ENCODE data around the gene TEX36.
"Not testable (repeated sequence)": the region's sequence is repeated elsewhere in the genome, so short reads cannot be mapped to it uniquely, and the experiment has no call there.

Gene TEX36

GRCh38 chr10:125662584-125662983, 20.4 kb downstream of the TEX36 start:
- peaks cover 5% of the 10 kb centered on the region for H3K9me3 Mint-ChIP-seq (ENCODE audit: low read depth)
- H3K36me3 Mint-ChIP-seq, result no peaks in the 10 kb centered on the region
- H3K27me3 Mint-ChIP-seq, result peaks cover 7% of the 10 kb centered on the region
- H3K4me1 Mint-ChIP-seq (ENCODE audit: low read depth), result no peaks in the 10 kb centered on the region
- H3K4me3 Mint-ChIP-seq, result no peak overlapping the region
- H3K27ac Mint-ChIP-seq, result no peak overlapping the region

GRCh38 chr10:125661941-125662515, 20.9 kb downstream of the TEX36 start:
- H3K27me3 Mint-ChIP-seq, result peaks cover 11% of the 10 kb centered on the region
- H3K4me1 Mint-ChIP-seq (ENCODE audit: low read depth), result no peaks in the 10 kb centered on the region
- H3K36me3 Mint-ChIP-seq, result no peaks in the 10 kb centered on the region
- H3K27ac Mint-ChIP-seq, result no peak overlapping the region
- no peak overlapping the region for H3K4me3 Mint-ChIP-seq
- H3K9me3 Mint-ChIP-seq (ENCODE audit: low read depth), result peaks cover 5% of the 10 kb centered on the region

DNA sequence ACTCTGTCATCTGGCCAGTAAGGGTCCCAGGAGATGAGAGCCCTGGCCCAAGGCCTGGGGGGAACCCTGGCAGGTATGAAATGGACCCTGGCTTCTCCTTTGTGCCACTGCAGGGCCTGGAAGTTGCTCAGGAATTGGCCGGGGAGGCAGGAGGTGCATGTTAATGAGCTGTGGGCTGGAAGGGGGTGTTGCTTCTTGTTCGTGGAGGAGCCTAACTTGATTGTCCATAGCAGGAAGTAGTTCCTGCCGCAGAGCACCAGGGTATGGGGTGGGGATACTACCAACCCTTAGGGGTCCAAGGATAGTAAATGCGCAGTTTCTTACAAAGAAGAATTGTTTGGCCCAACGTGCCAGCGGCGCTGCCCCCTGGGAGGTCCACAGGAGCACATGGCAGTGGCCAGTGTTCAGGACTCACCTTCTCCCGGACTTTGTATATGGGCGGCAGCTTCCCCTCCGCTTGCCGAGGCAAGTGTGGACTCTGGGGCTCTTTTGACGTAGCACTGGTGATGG, 21.5 kb downstream of the TEX36 start:
- H3K27ac Mint-ChIP-seq, result no peak overlapping the region
- H3K27me3 Mint-ChIP-seq, result peaks cover 10% of the 10 kb centered on the region
- no peaks in the 10 kb centered on the region for H3K36me3 Mint-ChIP-seq
- H3K4me3 Mint-ChIP-seq, result no peak overlapping the region
- no peaks in the 10 kb centered on the region for H3K4me1 Mint-ChIP-seq (ENCODE audit: low read depth)
- peaks cover 5% of the 10 kb centered on the region for H3K9me3 Mint-ChIP-seq (ENCODE audit: low read depth)

GRCh38 chr10:125659071-125659470, 23.9 kb downstream of the TEX36 start:
- H3K27ac Mint-ChIP-seq, result no peak overlapping the region

GRCh38 chr10:125656523-125656922, 26.4 kb downstream of the TEX36 start:
- no peaks in the 10 kb centered on the region for H3K9me3 Mint-ChIP-seq (ENCODE audit: low read depth)
- H3K27me3 Mint-ChIP-seq, result peaks cover 6% of the 10 kb centered on the region
- no peak overlapping the region for H3K4me3 Mint-ChIP-seq
- no peaks in the 10 kb centered on the region for H3K4me1 Mint-ChIP-seq (ENCODE audit: low read depth)
- H3K36me3 Mint-ChIP-seq, result no peaks in the 10 kb centered on the region
- H3K27ac Mint-ChIP-seq, result no peak overlapping the region

More at GRCh38 chr10:125659071-125659470, 23.9 kb downstream of the TEX36 start:
- Mint-ChIP-seq H3K4me1 (ENCODE audit: low read depth) (no peaks in the 10 kb centered on the region), H3K36me3 (no peaks in the 10 kb centered on the region), H3K27me3 (peaks cover 6% of the 10 kb centered on the region), H3K9me3 (ENCODE audit: low read depth) (no peaks in the 10 kb centered on the region), H3K4me3 (no peak overlapping the region)

- H3K4me1 Mint-ChIP-seq (ENCODE audit: low read depth); H3K27ac Mint-ChIP-seq; H3K4me3 Mint-ChIP-seq; H3K9me3 Mint-ChIP-seq (ENCODE audit: low read depth); H3K36me3 Mint-ChIP-seq; H3K27me3 Mint-ChIP-seq: not testable (repeated sequence)
These were observed 29.9 kb downstream of the TEX36 start for GRCh38 chr10:125653113-125653512.

DNA sequence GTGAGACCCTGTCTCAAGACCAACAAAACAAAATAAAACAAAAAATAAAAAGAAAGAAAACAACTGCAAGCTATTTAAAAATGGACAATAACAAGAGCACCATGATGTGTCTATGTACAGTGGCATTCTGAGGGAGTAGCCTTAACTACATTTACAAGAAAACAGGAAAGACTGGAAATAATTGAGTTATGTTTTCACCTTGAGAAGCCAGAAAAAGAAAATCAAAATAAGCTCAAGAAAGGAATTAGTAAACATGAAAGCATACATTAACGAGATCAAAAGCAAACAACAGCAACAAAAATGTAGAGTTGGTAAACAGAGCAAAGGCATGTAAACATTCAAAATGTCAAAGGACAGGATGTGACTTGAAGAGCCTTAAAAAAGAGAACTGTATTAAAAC, 36.7 kb downstream of the TEX36 start:
- H3K4me1 Mint-ChIP-seq (ENCODE audit: low read depth), result no peaks in the 10 kb centered on the region
- H3K36me3 Mint-ChIP-seq, result no peaks in the 10 kb centered on the region
- H3K4me3 Mint-ChIP-seq, result no peak overlapping the region
- no peak overlapping the region for H3K27ac Mint-ChIP-seq
- H3K9me3 Mint-ChIP-seq (ENCODE audit: low read depth), result peaks cover 3% of the 10 kb centered on the region
- peaks cover 14% of the 10 kb centered on the region for H3K27me3 Mint-ChIP-seq

GRCh38 chr10:125641398-125641797, 41.6 kb downstream of the TEX36 start:
- Mint-ChIP-seq H3K27me3 (peaks cover 17% of the 10 kb centered on the region), H3K4me3 (no peak overlapping the region), H3K9me3 (ENCODE audit: low read depth) (no peaks in the 10 kb centered on the region), H3K27ac (no peak overlapping the region), H3K4me1 (ENCODE audit: low read depth) (no peaks in the 10 kb centered on the region), H3K36me3 (no peaks in the 10 kb centered on the region)

GRCh38 chr10:125640653-125641052, 42.3 kb downstream of the TEX36 start:
- H3K4me3 Mint-ChIP-seq, result no peak overlapping the region
- no peak overlapping the region for H3K27ac Mint-ChIP-seq
- peaks cover 15% of the 10 kb centered on the region for H3K27me3 Mint-ChIP-seq
- H3K4me1 Mint-ChIP-seq (ENCODE audit: low read depth), result no peaks in the 10 kb centered on the region
- H3K9me3 Mint-ChIP-seq (ENCODE audit: low read depth), result no peaks in the 10 kb centered on the region
- no peaks in the 10 kb centered on the region for H3K36me3 Mint-ChIP-seq

DNA sequence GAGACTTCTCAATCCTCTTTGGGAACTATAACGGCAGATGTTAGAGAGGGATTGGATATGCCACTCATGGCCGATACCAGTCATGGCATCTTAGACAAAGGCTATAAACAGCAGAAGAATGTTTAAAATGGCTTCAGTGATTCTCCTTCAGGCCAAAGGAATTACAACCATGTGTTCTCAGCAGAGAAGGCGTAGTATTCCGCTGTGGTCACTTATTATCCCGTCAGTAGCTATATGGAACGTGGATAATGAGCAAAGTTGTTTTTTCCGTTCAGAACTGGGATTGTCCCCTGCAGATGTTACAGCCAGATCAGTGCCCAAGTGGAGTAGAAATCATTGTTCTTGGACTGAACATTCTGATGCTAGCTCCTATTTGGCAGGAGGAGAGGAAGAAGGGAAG, 43.1 kb downstream of the TEX36 start:
- Mint-ChIP-seq H3K36me3 (no peaks in the 10 kb centered on the region), H3K27ac (no peak overlapping the region), H3K4me3 (no peak overlapping the region), H3K4me1 (ENCODE audit: low read depth) (no peaks in the 10 kb centered on the region), H3K27me3 (peaks cover 15% of the 10 kb centered on the region), H3K9me3 (ENCODE audit: low read depth) (no peaks in the 10 kb centered on the region)

DNA sequence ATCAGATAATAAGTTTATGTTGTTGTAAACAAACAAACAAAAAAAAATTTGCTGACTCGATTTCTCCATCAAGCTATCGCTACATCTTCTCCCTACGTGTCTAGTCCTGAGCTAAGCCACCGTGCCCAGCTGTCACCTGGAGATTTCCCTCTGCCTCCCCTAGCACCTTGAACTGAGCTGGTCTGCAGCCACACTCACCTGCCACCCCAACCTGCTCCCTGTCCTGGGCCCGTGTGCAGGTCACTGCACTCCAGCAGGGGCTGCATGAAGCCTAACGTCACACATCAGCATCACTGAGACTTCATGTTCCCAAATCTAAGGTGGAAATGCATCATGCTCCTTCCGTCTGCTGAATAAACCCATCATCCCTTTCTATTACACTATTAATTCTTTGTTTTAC, 44.4 kb downstream of the TEX36 start:
- H3K36me3 Mint-ChIP-seq, result no peaks in the 10 kb centered on the region
- H3K4me3 Mint-ChIP-seq, result no peak overlapping the region

DNA sequence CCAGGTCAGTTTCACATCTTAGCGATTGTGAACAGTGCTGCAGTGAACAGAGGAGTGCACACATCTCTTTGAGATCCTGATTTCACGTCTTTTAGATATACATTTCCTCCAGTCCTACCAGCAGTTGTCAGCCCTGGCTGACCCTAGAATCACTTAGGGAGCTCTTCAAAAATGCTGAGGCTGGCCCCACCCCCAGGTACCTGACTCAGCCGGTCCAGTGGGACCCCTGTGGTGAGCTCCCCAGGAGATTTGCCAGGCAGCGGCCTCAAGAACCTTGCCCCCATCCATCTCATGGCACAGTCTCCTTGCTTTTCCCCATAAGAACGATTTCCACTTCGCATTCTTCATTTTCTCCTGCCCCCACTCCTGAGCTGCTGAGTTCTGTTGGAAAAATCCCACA, 45.5 kb downstream of the TEX36 start:
- H3K4me1 Mint-ChIP-seq (ENCODE audit: low read depth), result no peaks in the 10 kb centered on the region
- H3K27ac Mint-ChIP-seq, result no peak overlapping the region
- H3K4me3 Mint-ChIP-seq, result no peak overlapping the region
- no peaks in the 10 kb centered on the region for H3K9me3 Mint-ChIP-seq (ENCODE audit: low read depth)
- H3K27me3 Mint-ChIP-seq, result peaks cover 10% of the 10 kb centered on the region
- no peaks in the 10 kb centered on the region for H3K36me3 Mint-ChIP-seq

More for the DNA sequence above, 44.4 kb downstream of the TEX36 start:
- H3K9me3 Mint-ChIP-seq (ENCODE audit: low read depth), result no peaks in the 10 kb centered on the region
- no peaks in the 10 kb centered on the region for H3K4me1 Mint-ChIP-seq (ENCODE audit: low read depth)
- peaks cover 12% of the 10 kb centered on the region for H3K27me3 Mint-ChIP-seq
- no peak overlapping the region for H3K27ac Mint-ChIP-seq

- no peak overlapping the region for H3K4me3 Mint-ChIP-seq
- peaks cover 11% of the 10 kb centered on the region for H3K27me3 Mint-ChIP-seq
- H3K9me3 Mint-ChIP-seq (ENCODE audit: low read depth), result no peaks in the 10 kb centered on the region
- H3K4me1 Mint-ChIP-seq (ENCODE audit: low read depth), result no peaks in the 10 kb centered on the region
- no peak overlapping the region for H3K27ac Mint-ChIP-seq
- H3K36me3 Mint-ChIP-seq, result no peaks in the 10 kb centered on the region
These were observed 48.4 kb downstream of the TEX36 start for GRCh38 chr10:125634606-125635005.

- no peaks in the 10 kb centered on the region for H3K36me3 Mint-ChIP-seq
- H3K4me1 Mint-ChIP-seq (ENCODE audit: low read depth), result no peaks in the 10 kb centered on the region
- H3K27me3 Mint-ChIP-seq, result peaks cover 7% of the 10 kb centered on the region
- no peak overlapping the region for H3K27ac Mint-ChIP-seq
- H3K4me3 Mint-ChIP-seq, result no peak overlapping the region
- no peaks in the 10 kb centered on the region for H3K9me3 Mint-ChIP-seq (ENCODE audit: low read depth)
These were observed 49.4 kb downstream of the TEX36 start for GRCh38 chr10:125633517-125633999.

DNA sequence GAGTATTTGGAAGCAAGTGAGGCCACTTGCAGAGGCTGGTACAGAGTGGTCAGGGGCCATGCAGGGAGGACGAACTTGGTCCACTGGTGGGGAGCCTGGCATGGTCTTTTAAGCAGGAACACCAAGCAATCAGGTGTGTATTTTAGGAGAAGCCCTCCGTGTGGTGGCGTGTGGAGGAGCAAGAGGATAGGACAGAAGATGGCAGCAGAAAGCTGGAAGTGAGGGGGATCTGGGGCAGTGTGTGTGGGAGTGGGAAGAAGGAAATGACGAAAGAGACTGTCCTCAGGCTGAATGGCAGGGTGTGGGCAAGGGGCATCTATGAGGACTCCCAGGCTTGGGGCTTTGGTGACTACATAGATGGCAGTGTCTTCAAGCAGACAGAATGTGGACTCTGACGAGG, 51.2 kb downstream of the TEX36 start:
- no peaks in the 10 kb centered on the region for H3K9me3 Mint-ChIP-seq (ENCODE audit: low read depth)
- no peaks in the 10 kb centered on the region for H3K36me3 Mint-ChIP-seq
- H3K4me1 Mint-ChIP-seq (ENCODE audit: low read depth), result no peaks in the 10 kb centered on the region

DNA sequence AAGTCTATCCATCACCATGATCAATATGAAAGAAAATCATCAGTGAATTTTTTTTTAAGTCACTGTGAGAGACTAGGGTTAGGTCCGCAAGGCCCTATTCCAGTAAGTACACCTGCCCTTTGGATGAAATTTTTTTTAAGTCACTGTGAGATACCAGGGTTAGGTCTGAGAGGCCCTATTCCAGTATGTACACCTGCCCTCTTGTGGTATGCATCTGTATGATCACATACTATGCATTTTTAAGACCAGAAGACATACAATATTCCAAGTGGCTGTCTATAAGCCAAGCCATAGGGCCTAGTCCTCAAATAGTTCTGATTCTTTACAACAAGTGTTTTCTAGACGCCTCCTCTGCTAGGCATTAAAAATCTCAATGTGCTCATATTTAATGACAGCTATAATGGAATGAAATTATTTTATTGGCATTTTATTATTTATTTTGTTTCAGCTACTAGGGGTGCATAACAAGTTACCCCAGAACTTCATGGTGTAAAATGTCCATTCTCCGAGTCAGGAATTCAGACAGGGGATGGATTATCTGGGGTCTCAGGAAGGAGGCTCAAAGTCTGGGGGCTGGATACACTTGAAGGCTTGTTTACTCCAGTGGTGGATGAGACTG, 53.1 kb downstream of the TEX36 start:
- H3K27me3 Mint-ChIP-seq, result peaks cover 10% of the 10 kb centered on the region

More for the DNA sequence above, 51.2 kb downstream of the TEX36 start:
- Mint-ChIP-seq H3K27ac (no peak overlapping the region), H3K27me3 (peaks cover 2% of the 10 kb centered on the region), H3K4me3 (no peak overlapping the region)

More for the DNA sequence above, 53.1 kb downstream of the TEX36 start:
- H3K27ac Mint-ChIP-seq, result no peak overlapping the region
- H3K9me3 Mint-ChIP-seq (ENCODE audit: low read depth), result no peaks in the 10 kb centered on the region
- no peak overlapping the region for H3K4me3 Mint-ChIP-seq
- no peaks in the 10 kb centered on the region for H3K36me3 Mint-ChIP-seq
- H3K4me1 Mint-ChIP-seq (ENCODE audit: low read depth), result no peaks in the 10 kb centered on the region
